SK-N-SH (cell line): ENCODE measurements around the gene RPL11.
A peak's percentile ranks its signal among the peaks of the same experiment; 100 is the strongest.

Experiments
- EZH2phosphoT487 ChIP-seq: fragments of 200-600 bp; sonication (generic); IDR thresholded peaks from 2 replicates; pipeline ENCODE4 v1.6.1; 2017; ENCODE audit warnings: low read depth, mixed run types, mild to moderate bottlenecking, antibody characterized with exemption, moderate library complexity, borderline replicate concordance
- FOXM1 ChIP-seq: IDR thresholded peaks from 2 replicates; pipeline ENCODE4 v1.4.0; 2012; ENCODE audit warnings: low read depth, mild to moderate bottlenecking
- RAD21 ChIP-seq: IDR thresholded peaks from 2 replicates; pipeline ENCODE4 v1.6.1; 2012; ENCODE audit warnings: mild to moderate bottlenecking, low read length
- RCOR1 ChIP-seq: fragments of 150-350 bp; IDR thresholded peaks from 2 replicates; pipeline ENCODE4 v1.6.1; 2017; ENCODE audit warnings: antibody characterized with exemption, low read length
- RFX5 ChIP-seq: IDR thresholded peaks from 2 replicates; pipeline ENCODE4 v1.6.1; 2012; ENCODE audit warnings: mild to moderate bottlenecking, improper control_type of control experiment, low read length
- TF ChIP-seq, protein P1 (sequence below): fragments of 200-600 bp; sonication (generic); IDR thresholded peaks from 2 replicates; pipeline ENCODE4 v1.6.1; 2017; ENCODE audit warnings: antibody characterized with exemption, mild to moderate bottlenecking, moderate library complexity
- TF ChIP-seq, protein P2 (sequence below): IDR thresholded peaks from 2 replicates; pipeline ENCODE4 v1.6.1; 2012; ENCODE audit warnings: mild to moderate bottlenecking, low read depth, low read length, moderate library complexity

DNA sequence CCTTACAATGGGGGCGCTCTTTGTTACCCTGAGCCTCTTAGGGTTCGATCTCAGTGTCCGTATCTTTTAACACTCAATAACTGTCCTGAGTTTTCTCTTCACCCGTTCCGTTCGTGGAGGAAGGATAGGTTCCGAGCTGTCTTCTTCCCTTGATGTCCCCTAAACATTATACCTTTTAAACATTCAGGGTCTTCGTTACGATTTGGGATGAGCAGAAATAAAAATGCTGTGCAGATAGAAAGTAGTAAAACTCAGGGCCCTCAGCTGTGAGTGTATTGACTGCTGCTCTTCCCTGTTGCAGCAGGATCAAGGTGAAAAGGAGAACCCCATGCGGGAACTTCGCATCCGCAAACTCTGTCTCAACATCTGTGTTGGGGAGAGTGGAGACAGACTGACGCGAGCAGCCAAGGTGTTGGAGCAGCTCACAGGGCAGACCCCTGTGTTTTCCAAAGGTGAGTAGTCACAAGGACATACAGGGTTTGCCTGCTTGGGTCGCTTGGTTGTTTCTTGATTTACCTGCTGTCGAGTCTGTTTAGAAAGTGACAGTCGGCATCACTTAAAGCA lies 784 bp downstream of the RPL11 start:
- TF ChIP-seq, protein P1, sequence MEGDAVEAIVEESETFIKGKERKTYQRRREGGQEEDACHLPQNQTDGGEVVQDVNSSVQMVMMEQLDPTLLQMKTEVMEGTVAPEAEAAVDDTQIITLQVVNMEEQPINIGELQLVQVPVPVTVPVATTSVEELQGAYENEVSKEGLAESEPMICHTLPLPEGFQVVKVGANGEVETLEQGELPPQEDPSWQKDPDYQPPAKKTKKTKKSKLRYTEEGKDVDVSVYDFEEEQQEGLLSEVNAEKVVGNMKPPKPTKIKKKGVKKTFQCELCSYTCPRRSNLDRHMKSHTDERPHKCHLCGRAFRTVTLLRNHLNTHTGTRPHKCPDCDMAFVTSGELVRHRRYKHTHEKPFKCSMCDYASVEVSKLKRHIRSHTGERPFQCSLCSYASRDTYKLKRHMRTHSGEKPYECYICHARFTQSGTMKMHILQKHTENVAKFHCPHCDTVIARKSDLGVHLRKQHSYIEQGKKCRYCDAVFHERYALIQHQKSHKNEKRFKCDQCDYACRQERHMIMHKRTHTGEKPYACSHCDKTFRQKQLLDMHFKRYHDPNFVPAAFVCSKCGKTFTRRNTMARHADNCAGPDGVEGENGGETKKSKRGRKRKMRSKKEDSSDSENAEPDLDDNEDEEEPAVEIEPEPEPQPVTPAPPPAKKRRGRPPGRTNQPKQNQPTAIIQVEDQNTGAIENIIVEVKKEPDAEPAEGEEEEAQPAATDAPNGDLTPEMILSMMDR: peak; percentile 10; the same call in 1 of the 2 replicates
- TF ChIP-seq RFX5 (no peak), RAD21 (no peak), FOXM1 (no peak), EZH2phosphoT487 (no peak), RCOR1 (no peak)
- TF ChIP-seq, protein P2, sequence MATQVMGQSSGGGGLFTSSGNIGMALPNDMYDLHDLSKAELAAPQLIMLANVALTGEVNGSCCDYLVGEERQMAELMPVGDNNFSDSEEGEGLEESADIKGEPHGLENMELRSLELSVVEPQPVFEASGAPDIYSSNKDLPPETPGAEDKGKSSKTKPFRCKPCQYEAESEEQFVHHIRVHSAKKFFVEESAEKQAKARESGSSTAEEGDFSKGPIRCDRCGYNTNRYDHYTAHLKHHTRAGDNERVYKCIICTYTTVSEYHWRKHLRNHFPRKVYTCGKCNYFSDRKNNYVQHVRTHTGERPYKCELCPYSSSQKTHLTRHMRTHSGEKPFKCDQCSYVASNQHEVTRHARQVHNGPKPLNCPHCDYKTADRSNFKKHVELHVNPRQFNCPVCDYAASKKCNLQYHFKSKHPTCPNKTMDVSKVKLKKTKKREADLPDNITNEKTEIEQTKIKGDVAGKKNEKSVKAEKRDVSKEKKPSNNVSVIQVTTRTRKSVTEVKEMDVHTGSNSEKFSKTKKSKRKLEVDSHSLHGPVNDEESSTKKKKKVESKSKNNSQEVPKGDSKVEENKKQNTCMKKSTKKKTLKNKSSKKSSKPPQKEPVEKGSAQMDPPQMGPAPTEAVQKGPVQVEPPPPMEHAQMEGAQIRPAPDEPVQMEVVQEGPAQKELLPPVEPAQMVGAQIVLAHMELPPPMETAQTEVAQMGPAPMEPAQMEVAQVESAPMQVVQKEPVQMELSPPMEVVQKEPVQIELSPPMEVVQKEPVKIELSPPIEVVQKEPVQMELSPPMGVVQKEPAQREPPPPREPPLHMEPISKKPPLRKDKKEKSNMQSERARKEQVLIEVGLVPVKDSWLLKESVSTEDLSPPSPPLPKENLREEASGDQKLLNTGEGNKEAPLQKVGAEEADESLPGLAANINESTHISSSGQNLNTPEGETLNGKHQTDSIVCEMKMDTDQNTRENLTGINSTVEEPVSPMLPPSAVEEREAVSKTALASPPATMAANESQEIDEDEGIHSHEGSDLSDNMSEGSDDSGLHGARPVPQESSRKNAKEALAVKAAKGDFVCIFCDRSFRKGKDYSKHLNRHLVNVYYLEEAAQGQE: no peak
